Measurements from ENCODE around the gene ARPP19. TPM values are rescaled to one million over a fixed set of nuclear protein-coding genes. Genes with fewer than 3 reads are reported as not detected.

Gene ARPP19
- total and polyA plus RNA-seq, 9 of the 15 experiments (the other 6 are each of a cell fraction or from before 2014, with no cell fraction given), result 33.3 to 102 (median 60.5) TPM

- TF ChIP-seq, protein P1, sequence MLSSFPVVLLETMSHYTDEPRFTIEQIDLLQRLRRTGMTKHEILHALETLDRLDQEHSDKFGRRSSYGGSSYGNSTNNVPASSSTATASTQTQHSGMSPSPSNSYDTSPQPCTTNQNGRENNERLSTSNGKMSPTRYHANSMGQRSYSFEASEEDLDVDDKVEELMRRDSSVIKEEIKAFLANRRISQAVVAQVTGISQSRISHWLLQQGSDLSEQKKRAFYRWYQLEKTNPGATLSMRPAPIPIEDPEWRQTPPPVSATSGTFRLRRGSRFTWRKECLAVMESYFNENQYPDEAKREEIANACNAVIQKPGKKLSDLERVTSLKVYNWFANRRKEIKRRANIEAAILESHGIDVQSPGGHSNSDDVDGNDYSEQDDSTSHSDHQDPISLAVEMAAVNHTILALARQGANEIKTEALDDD (IDR thresholded peaks at IDR 0.05), result no peak
- TF ChIP-seq NFATC3 (IDR thresholded peaks at IDR 0.05), result no peak
- TF ChIP-seq RBM25 (IDR thresholded peaks at IDR 0.05; ENCODE audit: low read depth, low read length, severe bottlenecking), result peak; percentile 30
- TF ChIP-seq, protein P2, sequence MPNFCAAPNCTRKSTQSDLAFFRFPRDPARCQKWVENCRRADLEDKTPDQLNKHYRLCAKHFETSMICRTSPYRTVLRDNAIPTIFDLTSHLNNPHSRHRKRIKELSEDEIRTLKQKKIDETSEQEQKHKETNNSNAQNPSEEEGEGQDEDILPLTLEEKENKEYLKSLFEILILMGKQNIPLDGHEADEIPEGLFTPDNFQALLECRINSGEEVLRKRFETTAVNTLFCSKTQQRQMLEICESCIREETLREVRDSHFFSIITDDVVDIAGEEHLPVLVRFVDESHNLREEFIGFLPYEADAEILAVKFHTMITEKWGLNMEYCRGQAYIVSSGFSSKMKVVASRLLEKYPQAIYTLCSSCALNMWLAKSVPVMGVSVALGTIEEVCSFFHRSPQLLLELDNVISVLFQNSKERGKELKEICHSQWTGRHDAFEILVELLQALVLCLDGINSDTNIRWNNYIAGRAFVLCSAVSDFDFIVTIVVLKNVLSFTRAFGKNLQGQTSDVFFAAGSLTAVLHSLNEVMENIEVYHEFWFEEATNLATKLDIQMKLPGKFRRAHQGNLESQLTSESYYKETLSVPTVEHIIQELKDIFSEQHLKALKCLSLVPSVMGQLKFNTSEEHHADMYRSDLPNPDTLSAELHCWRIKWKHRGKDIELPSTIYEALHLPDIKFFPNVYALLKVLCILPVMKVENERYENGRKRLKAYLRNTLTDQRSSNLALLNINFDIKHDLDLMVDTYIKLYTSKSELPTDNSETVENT (CRISPR knock-in tag; IDR thresholded peaks at IDR 0.05), result 0 out of 2 replicates have a peak, but pooled peaks have one; percentile 4
- TF ChIP-seq, protein P3, sequence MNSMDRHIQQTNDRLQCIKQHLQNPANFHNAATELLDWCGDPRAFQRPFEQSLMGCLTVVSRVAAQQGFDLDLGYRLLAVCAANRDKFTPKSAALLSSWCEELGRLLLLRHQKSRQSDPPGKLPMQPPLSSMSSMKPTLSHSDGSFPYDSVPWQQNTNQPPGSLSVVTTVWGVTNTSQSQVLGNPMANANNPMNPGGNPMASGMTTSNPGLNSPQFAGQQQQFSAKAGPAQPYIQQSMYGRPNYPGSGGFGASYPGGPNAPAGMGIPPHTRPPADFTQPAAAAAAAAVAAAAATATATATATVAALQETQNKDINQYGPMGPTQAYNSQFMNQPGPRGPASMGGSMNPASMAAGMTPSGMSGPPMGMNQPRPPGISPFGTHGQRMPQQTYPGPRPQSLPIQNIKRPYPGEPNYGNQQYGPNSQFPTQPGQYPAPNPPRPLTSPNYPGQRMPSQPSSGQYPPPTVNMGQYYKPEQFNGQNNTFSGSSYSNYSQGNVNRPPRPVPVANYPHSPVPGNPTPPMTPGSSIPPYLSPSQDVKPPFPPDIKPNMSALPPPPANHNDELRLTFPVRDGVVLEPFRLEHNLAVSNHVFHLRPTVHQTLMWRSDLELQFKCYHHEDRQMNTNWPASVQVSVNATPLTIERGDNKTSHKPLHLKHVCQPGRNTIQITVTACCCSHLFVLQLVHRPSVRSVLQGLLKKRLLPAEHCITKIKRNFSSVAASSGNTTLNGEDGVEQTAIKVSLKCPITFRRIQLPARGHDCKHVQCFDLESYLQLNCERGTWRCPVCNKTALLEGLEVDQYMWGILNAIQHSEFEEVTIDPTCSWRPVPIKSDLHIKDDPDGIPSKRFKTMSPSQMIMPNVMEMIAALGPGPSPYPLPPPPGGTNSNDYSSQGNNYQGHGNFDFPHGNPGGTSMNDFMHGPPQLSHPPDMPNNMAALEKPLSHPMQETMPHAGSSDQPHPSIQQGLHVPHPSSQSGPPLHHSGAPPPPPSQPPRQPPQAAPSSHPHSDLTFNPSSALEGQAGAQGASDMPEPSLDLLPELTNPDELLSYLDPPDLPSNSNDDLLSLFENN (IDR thresholded peaks at IDR 0.05; ENCODE audit: low read depth in 2 of 2, low read length in 2 of 2), result no peak
- 0 out of 2 replicates have a peak, but pooled peaks have one; percentile 82 for TF ChIP-seq LARP7 (IDR thresholded peaks at IDR 0.05)
- TF ChIP-seq, protein P4, sequence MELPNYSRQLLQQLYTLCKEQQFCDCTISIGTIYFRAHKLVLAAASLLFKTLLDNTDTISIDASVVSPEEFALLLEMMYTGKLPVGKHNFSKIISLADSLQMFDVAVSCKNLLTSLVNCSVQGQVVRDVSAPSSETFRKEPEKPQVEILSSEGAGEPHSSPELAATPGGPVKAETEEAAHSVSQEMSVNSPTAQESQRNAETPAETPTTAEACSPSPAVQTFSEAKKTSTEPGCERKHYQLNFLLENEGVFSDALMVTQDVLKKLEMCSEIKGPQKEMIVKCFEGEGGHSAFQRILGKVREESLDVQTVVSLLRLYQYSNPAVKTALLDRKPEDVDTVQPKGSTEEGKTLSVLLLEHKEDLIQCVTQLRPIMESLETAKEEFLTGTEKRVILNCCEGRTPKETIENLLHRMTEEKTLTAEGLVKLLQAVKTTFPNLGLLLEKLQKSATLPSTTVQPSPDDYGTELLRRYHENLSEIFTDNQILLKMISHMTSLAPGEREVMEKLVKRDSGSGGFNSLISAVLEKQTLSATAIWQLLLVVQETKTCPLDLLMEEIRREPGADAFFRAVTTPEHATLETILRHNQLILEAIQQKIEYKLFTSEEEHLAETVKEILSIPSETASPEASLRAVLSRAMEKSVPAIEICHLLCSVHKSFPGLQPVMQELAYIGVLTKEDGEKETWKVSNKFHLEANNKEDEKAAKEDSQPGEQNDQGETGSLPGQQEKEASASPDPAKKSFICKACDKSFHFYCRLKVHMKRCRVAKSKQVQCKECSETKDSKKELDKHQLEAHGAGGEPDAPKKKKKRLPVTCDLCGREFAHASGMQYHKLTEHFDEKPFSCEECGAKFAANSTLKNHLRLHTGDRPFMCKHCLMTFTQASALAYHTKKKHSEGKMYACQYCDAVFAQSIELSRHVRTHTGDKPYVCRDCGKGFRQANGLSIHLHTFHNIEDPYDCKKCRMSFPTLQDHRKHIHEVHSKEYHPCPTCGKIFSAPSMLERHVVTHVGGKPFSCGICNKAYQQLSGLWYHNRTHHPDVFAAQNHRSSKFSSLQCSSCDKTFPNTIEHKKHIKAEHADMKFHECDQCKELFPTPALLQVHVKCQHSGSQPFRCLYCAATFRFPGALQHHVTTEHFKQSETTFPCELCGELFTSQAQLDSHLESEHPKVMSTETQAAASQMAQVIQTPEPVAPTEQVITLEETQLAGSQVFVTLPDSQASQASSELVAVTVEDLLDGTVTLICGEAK (IDR thresholded peaks at IDR 0.05), result peak; percentile 98
- TF ChIP-seq, protein P4 (CRISPR knock-in tag; IDR thresholded peaks at IDR 0.05), result no peak; the same call in 1 of the 2 replicates
These were observed at the start of gene ARPP19 (continued) for GRCh38 chr15:52568601-52569585.
